HG02759 (cell line): ENCODE data around the gene NXPH1.
A peak's percentile ranks its signal among the peaks of the same experiment; 100 is the strongest.
"Not testable (repeated sequence)": the region's sequence is repeated elsewhere in the genome, so short reads cannot be mapped to it uniquely, and the experiment has no call there.

Experiments used
- ATAC-seq: cut with Tn5 transposase; IDR thresholded peaks from one replicate; pipeline ENCODE4 v1.9.1; 2021; ENCODE audit warnings: mild to moderate bottlenecking, moderate library complexity; ENCODE audit not compliant: unreplicated experiment

The NXPH1 gene

DNA sequence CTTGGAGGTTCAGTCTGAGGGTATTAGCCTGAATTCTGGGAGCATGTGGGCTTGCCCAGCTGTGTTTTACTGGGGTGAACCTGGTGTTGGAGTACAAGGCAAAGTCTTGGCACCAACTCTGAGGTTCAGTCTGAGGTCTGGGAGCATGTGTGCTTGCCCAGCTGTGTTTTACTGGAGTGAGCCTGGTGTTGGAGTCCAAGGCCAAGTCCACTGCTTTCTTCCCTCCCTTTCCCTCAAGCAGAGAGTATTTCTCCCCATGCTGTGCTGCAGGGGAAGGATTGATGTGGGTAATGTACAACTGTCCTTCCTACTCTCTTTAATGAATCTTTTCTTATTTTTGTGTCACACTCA lies 236.1 kb downstream of the NXPH1 start:
- no peak for ATAC-seq

DNA sequence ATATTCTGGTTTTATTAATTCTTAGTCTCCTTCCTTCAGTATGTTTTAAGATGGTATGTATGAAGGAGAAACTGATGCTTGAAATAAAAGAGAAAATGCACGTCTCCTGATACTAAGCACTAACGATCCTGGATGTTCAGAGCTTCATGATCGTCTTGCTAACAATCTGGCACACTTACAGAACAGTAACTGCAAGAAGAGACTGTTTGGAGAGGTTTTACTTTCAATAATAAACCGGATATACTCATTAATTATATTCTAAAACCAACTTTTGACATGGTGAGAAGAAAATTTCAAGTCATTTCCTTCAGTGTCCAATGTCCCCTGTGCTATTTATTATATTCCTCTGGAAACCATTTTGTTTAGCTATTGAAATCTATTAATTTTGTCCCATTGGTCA lies 251.0 kb downstream of the NXPH1 start:
- no peak for ATAC-seq

DNA sequence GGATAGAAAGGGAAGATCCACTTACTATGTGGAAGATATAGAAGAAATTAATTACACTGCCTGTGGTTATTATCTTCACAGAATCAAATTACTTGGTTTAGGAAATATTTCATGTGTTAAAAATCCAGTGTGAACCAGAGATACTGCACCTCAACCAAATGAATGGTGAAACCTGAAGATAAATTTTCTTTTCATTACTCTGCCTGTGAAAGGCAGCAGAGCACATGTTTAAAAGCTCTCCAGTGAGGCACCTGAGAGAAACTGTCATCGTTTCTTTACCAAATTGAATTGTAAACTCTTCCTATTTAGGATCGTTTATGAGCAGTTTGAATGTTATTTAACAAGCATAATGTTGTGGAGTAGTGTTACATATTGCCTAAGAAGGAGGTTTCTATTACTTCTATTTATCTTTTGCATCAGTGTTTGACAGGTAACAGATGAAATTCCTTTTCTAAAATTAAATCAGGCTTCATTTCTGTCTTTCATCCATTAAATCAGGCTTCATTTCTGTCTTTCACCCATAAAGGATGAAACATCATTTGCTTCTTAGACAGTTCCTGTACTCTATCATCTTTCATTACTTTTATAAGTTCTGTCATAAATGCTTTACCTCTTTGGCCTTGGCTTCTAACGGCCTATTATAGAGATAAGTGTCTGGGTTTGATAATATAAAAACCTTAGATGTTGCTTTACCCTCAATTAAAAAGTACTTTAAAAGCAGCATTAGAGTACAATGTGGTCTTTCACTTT lies 266.6 kb downstream of the NXPH1 start:
- no peak for ATAC-seq

DNA sequence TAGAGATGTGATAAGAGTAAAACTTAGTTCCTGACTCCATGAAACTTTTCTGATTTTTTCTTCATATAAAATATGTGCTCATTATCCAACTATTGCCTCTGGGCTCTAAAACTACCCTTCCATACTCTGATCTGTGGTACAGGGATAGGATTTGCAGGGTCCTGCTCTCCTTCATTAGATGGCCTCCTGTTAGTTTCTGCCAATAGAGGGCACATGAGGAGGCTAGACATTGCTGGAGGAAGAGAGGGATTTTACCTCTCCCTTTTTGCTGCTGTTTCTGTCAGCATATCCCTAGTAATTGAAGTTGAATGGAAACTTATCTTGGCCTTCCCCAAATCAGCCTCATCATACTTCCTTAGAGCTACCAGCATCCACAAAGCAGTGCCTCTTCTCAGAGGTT lies 269.4 kb downstream of the NXPH1 start:
- ATAC-seq = no peak

DNA sequence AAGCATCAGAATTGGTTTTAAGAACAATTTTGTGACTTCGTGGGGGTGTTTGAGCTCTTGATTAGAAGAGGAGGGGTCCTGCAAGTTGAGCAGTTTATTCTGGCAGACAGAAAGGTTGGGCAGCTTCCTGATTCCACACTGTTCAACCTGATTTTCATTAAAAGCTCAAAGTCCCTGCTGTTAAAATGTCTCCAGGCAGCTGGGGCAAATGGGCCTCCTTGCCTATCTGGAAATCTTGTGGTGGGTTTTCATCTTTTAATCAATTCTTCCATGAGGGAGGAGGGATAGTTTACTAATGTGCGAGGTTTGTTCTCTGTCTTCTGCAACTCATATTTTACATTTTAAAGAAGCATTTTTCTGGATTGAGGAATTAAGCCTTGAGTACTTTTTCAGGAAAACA lies 276.7 kb downstream of the NXPH1 start:
- ATAC-seq = no peak

DNA sequence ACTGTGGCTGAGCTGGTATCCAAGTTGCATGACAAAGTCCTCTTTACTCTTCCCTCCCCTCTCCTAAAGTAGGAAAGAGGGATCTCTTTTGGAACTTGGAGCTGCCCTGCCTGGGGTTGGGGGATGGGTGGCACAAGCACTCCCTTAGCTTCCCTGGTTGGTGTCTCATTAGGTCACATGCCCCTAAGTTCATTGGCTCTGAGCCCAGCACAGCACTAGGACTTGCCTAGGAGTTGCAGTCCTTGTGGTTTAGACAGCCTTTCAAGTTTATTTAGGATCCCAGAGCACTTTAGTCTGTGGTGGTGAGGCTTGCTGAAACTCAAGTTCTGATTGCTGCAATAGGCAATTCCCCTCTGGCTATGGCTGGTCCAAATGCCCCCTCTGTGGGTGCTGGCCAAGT lies 281.4 kb downstream of the NXPH1 start:
- ATAC-seq = no peak

DNA sequence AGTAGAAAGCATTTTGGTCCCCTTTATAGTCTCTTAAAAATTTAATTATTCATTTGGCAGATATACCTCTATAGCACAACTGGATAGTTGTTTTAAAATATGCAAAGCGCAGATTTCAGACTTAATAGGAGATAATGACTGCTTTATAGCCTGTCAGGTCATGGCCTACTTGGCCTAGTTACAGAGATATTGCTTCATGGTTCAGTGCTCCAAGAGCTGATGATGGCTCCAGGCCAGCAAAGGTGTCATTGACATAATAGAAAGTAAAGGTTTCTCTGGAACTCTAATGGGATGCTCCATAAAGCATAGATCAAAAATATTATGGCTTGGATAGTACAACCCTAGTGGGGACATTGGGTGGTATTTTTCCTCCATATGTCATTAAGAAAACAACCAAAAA lies 285.7 kb downstream of the NXPH1 start:
- ATAC-seq = no peak

DNA sequence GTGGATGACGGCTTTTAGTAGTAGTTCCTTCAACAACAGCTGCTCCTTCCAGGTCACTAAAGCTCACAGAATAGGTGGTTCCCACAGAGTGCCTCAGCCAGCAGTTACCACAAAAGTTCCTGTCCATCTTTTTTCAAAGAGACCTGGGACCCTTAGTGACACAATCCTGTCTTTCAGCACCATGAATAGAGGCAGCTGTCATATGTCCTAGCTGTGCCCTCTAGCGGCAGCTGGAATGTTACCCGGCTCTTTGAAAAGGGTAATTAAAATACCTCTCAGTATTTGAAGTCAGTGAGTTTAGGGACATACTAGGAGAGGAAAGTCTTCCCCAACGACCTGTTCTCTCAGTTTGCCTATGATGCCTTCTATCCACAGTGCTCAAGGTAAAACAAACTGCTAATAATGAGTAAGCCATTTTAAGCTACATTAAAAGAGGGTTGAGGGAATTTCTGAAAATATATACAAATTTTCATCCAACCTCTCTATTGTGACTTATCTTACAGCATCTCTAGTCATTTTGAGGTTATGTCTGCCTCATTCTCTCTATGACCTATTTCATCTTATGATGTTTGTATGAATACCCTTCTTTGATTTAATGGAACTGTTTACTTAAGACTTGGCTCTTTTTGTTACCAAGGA lies 290.8 kb downstream of the NXPH1 start:
- ATAC-seq = peak; percentile 95

DNA sequence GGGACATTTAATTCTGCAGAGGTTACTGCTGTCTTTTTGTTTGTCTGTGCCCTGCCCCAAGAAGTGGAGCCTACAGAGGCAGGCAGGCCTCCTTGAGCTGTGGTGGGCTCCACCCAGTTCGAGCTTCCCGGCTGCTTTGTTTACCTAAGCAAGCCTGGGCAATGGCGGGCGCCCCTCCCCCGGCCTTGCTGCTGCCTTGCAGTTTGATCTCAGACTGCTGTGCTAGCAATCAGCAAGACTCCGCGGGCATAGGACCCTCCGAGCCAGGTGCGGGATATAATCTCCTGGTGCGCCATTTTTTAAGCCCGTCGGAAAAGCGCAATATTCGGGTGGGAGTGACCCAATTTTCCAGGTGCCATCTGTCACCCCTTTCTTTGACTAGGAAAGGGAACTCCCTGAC lies 298.3 kb downstream of the NXPH1 start:
- ATAC-seq = not testable (repeated sequence)

DNA sequence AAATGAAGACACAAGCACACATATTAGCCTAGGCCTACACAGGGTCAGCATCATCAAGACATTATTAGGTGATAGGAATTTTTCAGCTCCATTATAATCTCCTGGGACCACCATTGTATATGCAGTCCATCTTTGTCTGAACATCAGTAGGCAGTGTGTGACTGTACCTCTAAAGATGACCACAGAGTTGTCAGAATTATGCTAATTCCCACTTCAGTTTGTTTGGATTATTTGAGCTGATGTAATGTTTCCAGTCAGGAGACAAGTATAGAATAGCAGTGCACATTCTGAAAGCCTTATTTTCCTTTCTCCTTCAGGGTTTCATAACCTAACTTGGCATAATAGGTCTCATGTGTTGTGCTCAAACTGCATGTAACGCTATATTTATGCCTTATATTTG lies 306.4 kb downstream of the NXPH1 start:
- ATAC-seq = no peak

DNA sequence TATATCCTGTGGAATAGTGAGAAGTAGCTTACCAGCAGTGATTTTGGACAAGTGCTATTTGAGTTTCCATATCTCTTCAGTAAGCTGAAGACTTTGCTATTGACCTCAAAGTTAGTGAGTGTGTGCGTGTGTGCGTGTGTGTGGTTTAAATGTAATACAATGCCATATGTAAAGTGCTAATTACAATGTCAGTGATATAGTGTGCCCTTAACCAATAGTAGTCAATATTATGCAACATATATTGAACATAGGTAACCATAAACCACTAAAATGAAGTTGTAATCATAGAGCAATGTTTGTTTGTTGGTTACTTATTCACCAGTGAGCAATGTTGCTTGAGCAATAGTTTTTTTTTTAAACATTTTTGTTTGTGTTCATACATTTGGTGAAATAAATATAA lies 309.4 kb downstream of the NXPH1 start:
- no peak for ATAC-seq

DNA sequence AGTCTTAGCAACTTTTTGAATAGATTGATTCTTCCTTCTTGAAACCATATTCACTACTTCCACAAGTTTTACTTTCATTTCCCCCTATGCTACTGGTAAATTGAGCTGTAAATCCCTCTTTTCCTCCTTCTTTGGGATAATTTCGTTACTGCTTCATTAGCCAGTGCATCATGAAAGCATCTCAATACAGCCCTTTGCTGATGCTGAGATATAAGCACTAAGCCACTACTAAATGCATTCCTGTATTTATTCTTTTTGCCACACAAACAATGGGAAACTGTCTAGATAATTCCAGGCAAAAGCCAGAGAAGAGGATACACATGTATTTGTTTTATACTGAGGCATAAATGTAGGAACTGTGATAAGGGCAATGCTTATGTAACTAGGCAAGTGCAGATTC lies 313.9 kb downstream of the NXPH1 start:
- no peak for ATAC-seq

DNA sequence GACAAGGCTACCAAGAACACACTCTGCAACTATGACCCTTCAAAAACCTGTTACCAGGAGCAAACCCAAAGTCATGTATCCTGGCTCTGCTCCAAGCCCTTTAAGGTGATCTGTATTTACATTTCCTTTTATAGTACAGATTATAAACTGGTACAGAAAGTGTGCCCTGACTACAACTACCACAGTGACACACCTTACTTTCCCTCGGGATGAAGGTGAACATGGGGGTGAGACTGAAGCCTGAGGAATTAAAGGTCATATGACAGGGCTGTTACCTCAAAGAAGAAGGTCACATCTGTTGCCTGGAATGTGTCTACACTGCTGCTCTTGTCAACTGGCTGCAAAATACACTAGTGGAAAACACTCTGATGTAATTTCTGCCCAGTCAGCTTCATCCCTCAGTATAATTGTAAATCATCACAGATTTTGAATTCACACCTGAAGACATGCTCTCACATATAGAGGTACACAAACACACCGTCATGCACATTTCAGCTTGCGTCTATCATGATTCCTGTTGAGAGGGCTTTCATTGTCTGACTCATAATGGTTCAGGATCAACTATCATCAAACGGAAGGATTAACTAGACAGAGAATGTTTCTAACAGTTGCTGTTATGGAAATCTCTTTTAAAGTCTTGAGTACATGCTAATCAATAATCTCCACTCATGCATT lies 318.3 kb downstream of the NXPH1 start:
- no peak for ATAC-seq

DNA sequence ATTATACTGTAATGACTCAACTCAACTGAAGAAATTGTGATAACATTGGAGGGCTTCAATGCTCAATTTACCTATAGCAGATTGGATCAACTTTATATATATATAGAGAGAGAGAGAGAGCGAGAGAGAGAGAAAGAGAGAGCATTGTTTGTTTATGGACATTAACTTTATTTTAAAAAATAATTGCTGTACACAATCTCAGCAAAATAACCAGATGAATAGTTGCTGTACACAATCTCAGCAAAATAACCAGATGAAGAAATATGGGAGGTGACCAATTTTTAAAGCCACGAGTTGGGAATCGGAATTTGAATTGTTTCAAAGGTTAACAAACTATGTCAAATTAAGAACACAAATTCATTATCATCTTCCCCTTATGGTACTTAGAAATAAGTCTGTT lies 319.9 kb downstream of the NXPH1 start:
- no peak for ATAC-seq

DNA sequence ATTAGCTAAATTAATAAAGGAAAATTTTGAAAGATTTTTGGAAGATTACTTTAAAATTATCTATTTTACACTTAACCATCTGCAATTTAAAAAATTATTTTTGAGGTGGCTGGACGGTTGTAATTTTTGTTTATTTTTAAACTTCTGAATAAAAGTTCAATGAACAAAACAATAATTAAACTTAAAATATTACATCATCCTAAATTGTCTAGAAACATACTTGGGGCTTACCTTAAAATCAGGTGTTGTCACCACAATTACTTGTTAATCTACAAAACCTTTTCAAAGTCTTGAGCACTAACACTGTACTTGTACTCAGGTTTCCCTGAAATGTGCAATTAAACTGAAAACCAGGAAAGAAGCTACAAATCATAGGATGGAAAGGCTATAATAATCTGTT lies 328.3 kb downstream of the NXPH1 start:
- ATAC-seq = no peak

DNA sequence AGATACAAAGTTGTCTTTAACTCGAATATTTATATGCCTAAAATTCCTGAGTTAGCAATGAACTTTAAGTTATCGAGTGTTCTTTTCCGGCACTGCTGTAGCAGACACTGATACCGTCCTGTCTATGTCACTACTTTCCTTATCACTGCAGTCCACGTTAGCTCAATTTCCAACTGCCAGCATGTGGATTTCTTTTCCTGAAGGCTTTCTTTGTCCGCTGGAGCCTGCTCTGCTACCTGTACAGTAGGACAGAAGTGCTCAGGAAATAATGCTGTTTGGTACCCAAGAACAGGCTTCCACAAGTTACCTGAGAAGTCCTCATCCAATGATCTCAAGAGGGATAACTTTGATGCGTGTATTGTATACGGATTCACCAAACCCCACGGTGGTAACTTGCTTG lies 329.4 kb downstream of the NXPH1 start:
- no peak for ATAC-seq

DNA sequence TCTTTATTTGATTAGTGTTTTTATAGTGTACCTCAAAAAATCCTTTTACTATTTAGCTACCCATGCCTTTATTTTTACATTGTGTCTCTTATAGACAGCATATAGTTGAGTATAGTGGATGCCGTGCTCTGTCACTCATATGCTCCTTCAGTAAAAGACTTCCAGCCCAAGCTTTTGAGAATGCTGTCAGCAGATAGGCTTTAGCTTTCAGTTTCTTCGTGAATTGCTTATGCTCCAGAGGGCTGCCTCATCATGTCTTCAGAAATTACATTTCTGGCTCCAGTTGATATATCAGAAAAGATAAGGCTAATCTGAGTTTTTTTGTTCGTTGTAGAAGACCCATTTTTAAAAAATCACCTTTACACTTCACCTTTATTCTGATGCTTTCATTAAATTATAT lies 332.0 kb downstream of the NXPH1 start:
- no peak for ATAC-seq

DNA sequence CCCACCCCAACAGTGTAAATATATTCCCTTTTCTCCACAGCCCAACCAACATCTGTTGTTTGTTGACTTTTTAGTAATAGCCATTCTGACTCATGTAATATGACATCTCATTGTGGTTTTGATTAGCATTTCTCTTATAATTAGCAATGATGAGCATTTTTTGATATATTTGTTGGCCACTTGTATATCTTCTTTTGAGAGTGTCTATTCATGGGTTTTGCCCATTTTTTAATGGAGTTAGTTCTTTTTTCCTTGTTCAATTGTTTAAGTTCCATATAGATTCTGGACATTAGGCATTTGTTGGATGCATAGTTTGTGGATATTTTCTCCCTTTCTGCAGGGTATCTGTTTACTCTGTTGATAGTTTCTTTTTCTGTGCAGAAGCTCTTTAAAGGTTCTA lies 340.1 kb downstream of the NXPH1 start:
- no peak for ATAC-seq

DNA sequence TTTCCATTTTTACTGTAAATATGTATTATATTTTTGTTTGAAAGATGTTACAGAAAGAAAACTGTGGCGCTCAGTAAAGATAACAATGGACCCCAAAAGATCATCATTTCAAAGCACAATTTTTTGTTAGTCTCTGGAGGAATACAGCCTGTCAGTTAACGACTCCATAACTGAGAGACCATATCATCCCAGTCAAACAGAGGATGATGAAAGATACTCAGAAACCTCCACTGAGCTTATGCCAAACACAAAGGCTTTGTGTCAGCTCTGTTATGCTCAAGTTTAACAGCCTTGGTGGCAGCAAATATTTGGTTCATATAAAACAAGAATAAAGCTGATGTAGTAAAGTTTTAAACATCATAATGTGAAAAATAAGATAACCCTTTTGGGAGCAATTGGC lies 345.1 kb downstream of the NXPH1 start:
- no peak for ATAC-seq

DNA sequence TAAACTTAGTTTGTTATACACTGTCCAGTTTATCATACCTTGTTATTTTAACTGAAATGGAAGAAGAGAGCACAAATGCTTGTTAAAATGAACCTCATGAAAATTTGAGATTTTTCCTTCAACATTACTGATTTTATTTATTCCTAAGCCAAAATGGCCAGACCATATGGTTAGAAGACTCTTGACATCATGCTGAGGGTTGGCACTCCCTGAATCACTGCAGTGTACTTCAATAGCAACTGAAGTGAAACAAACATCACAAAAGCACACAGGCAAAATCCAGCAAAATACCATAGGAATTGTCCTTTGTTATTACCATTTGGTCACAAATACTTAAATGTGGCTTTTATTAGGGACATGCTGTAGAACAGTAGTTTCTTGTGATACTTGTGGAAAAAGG lies 347.8 kb downstream of the NXPH1 start:
- no peak for ATAC-seq

DNA sequence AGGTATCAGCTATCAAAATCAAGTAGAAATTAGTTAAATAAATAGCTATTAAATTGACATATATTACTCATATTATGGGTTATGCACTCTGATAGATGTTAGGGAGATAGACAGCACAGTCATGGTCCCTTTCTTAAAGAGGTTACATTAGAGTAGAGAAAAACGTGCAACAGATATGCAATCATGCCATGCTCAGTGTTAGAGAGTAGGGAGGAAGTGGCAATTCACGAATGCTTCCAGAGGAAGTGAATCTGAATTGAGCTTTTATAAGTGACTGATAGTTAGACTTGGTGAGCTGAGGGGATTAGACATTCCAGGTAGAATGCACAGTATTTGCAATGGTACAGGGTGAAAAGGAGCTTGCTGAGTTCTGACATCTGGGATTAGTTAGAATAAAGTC lies 349.8 kb downstream of the NXPH1 start:
- ATAC-seq = no peak

DNA sequence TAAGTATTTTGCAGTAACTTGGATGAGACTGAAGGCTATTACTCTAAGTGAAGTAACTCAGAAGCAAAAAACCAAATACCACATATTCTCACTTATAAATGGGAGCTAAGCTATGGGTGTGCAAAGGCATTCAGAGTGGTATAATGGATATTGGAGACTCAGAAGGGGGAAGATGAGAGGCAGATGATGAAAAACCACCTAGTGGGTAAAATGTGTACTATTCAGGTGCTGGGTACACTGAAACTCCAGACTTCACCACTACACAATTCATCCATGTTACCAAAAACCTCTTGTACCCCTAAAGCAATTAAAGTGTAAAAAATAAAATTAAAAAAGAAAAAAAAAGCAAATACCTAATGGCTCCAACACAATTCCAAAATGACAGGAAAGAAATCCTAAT lies 351.7 kb downstream of the NXPH1 start:
- no peak for ATAC-seq
